ENCODE data around the gene PLXNA3.

GRCh38 chrX:154428176-154429171 lies 29.6 kb upstream of the PLXNA3 start, which contains the start of gene ATP6AP1:
- TF ChIP-seq CTCF (IDR thresholded peaks at IDR 0.05) (no peak), EZH2phosphoT487 (IDR thresholded peaks at IDR 0.05) (no peak)

Measured in neural progenitor cell (in vitro differentiated cells).